Left ventricle myocardium inferior (tissue), 1 donor: ENCODE measurements around the gene VEGFA. TPM values are rescaled to one million over a fixed set of nuclear protein-coding genes. Genes with fewer than 3 reads are reported as not detected.

Experiments used
- DNase-seq: peaks from one replicate; pipeline ENCODE4 v3.0.0-alpha.2; 2020
- H3K27ac ChIP-seq: fragments of 200-600 bp; replicated peaks from 2 replicates; pipeline ENCODE4 v1.8.0; 2021
- H3K27me3 ChIP-seq: fragments of 200-600 bp; 2 replicates; pipeline ENCODE4 v1.8.0; 2021; ENCODE audit warnings: low read depth
- H3K36me3 ChIP-seq: fragments of 200-600 bp; 2 replicates; pipeline ENCODE4 v1.8.0; 2021
- H3K4me1 ChIP-seq: fragments of 200-600 bp; 2 replicates; pipeline ENCODE4 v1.8.0; 2021
- H3K4me3 ChIP-seq: fragments of 200-600 bp; 2 replicates; pipeline ENCODE4 v1.8.0; 2021; ENCODE audit warnings: mild to moderate bottlenecking, moderate library complexity
- H3K9me3 ChIP-seq: fragments of 200-600 bp; replicated peaks from 2 replicates; pipeline ENCODE4 v1.8.0; 2021
- CTCF ChIP-seq: fragments of 200-600 bp; IDR thresholded peaks from 2 replicates; pipeline ENCODE4 v1.8.0; 2021; ENCODE audit warnings: antibody characterized with exemption, mild to moderate bottlenecking, borderline replicate concordance
- intact Hi-C: fragments of 100-400 bp; cut with micrococcal nuclease; formaldehyde crosslinking; loops from one replicate; pipeline ENCODE4 v1.11.0; 2022
- total RNA-seq: library from RNA; stranded (reverse); fragmentation: NEBNext Ultra II Directional; extraction: Animal tissue kit (Norgen Biotek cat#: 25700); gene quantifications from one replicate; pipeline ENCODE4 v1.2.1, GENCODE V29; 2021
- donor health status: DM: no; HTN: yes; CAD: no; lungs with severe emphysema.

VEGFA gene
- total RNA-seq, 1 donor from 2014 or later, result 359 TPM

- TF ChIP-seq CTCF, result no peak
- intact Hi-C loops, result loop anchor here (5.0 to 10.0 kb wide), 2 partner anchors 104 to 308 kb away; no protein-coding TSS in a partner anchor
- Histone ChIP-seq H3K27me3 (no peaks in the 10 kb centered on the region), H3K27ac (peak overlapping the region; percentile 98), H3K4me3 (peak overlapping the region; percentile 95), H3K36me3 (no peaks in the 10 kb centered on the region), H3K9me3 (no peaks in the 10 kb centered on the region), H3K4me1 (peaks cover 60% of the 10 kb centered on the region)
- DNase-seq, result peak; percentile 78
These were observed 957 bp upstream of the VEGFA start for GRCh38 chr6:43768983-43769525.

GRCh38 chr6:43770372-43771209 is 580 bp downstream of the VEGFA start:
- Histone ChIP-seq H3K9me3 (no peaks in the 10 kb centered on the region), H3K36me3 (peaks cover 7% of the 10 kb centered on the region), H3K4me1 (peaks cover 76% of the 10 kb centered on the region), H3K4me3 (peak overlapping the region; percentile 95), H3K27me3 (no peaks in the 10 kb centered on the region), H3K27ac (peak overlapping the region; percentile 98)
- no peak for TF ChIP-seq CTCF
- intact Hi-C loops, result no loop called here
- DNase-seq, result peak; percentile 84

GRCh38 chr6:43771210-43771857 is 1.3 kb downstream of the VEGFA start:
- intact Hi-C loops, result no loop called here
- Histone ChIP-seq H3K9me3 (no peaks in the 10 kb centered on the region), H3K4me3 (peak overlapping the region; percentile 95), H3K27ac (peak overlapping the region; percentile 98), H3K4me1 (peaks cover 83% of the 10 kb centered on the region), H3K36me3 (peaks cover 15% of the 10 kb centered on the region), H3K27me3 (no peaks in the 10 kb centered on the region)
- DNase-seq, result peak; percentile 76
- TF ChIP-seq CTCF, result no peak

- H3K27ac ChIP-seq, result peak overlapping the region; percentile 98
- no peaks in the 10 kb centered on the region for H3K27me3 ChIP-seq
- intact Hi-C loops, result no loop called here
- peak overlapping the region; percentile 95 for H3K4me3 ChIP-seq
- H3K4me1 ChIP-seq, result peaks cover 90% of the 10 kb centered on the region
- H3K36me3 ChIP-seq, result peaks cover 22% of the 10 kb centered on the region
- no peaks in the 10 kb centered on the region for H3K9me3 ChIP-seq
- DNase-seq, result peak; percentile 78
- no peak for TF ChIP-seq CTCF
These were observed 2.1 kb downstream of the VEGFA start for GRCh38 chr6:43771858-43772680.

DNA sequence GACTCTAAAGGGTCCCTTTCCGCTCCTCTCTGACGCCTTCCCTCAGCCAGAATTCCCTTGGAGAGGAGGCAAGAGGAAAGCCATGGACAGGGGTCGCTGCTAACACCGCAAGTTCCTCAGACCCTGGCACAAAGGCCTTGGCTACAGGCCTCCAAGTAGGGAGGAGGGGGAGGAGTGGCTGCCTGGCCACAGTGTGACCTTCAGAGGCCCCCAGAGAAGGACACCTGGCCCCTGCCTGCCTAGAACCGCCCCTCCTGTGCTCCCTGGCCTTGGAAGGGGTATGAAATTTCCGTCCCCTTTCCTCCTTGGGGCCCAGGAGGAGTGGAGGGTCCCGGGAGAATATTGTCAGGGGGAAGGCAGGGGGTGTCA is 2.7 kb downstream of the VEGFA start:
- H3K27ac ChIP-seq, result peak overlapping the region; percentile 98
- peaks cover 28% of the 10 kb centered on the region for H3K36me3 ChIP-seq
- no peak for DNase-seq
- peak overlapping the region; percentile 95 for H3K4me3 ChIP-seq
- intact Hi-C loops, result no loop called here
- H3K9me3 ChIP-seq, result no peaks in the 10 kb centered on the region
- H3K27me3 ChIP-seq, result no peaks in the 10 kb centered on the region
- peaks cover 96% of the 10 kb centered on the region for H3K4me1 ChIP-seq
- no peak for TF ChIP-seq CTCF
